HG02763 (cell line): ENCODE data around the gene PML.
"Not testable (repeated sequence)": the region's sequence is repeated elsewhere in the genome, so short reads cannot be mapped to it uniquely, and the experiment has no call there.

Experiments used
- ATAC-seq: cut with Tn5 transposase; IDR thresholded peaks from one replicate; pipeline ENCODE4 v1.9.1; 2021; ENCODE audit warnings: mild to moderate bottlenecking, moderate library complexity; ENCODE audit not compliant: unreplicated experiment

The PML gene

DNA sequence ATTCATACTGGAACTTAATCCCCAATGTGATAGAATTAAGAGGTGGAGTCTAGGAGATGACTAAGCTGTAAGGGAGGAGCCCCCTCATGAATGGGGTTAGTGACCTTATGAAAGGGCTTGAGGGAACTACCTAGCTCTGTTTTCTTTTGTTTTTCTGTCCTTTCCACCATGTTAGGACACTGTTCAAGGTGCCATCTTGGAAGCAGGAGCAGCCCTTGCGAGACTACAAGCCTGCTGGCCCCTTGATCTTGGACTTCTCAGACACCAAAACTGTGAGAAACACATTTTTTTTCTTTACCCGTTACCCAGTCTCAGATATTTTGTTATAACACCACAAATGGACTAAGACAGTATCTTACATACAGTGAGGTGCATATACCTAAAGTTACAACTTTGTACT, 61.3 kb downstream of the PML start:
- ATAC-seq: no peak

DNA sequence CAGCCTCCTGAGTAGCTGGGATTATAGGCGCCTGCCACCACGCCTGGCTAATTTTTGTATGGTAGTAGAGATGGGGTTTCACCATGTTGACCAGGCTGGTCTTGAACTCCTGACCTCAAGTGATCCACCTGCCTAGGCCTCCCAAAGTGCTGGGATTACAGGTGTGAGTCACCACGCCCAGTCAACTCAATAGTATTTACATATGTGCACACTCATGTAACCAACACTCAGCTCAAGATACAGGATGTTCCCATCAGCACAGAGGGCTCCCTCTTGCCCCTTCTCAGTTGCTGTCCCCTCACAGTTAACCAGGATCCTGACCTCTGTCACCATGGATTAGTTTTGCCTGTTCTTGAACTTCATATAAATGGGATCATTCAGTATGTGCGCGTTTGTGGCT, 61.8 kb downstream of the PML start:
- not testable (repeated sequence) for ATAC-seq

DNA sequence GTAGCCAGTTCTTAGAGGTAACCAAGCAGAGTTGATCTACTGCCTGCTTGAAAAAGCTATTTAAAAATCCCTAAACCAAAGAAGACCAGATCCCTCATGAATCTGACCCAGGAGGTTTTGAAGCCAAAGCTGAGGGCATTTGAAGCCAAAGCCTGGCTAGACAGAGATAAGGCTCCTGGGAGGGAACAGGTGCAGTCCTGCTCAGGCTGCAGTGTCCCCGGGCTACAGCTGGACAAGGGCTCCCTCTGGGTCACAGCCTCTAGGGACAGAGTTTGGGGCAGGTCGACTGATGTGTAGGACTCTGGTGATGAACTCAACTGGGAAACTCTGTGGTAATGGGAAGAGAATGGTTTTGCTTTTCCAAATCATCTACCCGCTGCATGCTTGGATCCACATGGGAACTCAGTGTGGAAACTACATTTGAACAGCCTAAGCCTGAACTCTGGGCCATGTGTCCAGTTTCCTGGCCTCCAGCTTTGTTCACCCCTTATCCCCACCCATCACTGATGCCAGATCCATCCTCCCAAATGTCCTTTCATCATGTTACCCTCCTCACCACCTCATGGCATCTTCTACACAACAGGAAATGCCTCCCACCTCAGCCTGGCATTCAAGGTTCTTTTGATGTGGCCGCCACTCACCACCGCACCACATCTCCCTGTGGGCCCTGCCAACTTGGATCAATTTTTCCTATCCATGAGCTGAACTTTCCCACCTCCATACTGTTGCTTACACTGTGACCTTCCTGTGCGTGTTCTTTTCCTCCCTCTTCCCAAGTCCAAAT, 64.7 kb downstream of the PML start:
- ATAC-seq: not testable (repeated sequence)

DNA sequence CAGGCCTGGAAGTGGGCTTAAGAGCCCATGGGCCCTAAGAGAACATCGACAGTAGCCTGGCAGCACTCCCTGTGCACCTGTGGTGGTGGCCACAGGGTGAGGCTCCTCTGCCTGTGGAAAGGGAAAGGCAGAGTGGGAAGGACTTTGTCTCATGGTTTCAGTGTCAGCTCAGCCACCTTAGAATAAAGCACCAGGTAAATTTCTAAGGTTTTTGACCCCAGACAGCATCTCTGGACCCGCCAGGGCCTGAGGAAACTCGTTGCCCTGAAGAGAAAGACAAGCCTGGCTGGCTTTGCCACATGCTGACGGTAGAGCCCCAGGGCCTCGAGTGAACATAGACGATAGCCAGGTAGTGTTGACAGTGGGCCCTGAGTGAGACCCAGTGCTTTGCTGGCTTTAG, 65.7 kb downstream of the PML start:
- ATAC-seq: no peak

DNA sequence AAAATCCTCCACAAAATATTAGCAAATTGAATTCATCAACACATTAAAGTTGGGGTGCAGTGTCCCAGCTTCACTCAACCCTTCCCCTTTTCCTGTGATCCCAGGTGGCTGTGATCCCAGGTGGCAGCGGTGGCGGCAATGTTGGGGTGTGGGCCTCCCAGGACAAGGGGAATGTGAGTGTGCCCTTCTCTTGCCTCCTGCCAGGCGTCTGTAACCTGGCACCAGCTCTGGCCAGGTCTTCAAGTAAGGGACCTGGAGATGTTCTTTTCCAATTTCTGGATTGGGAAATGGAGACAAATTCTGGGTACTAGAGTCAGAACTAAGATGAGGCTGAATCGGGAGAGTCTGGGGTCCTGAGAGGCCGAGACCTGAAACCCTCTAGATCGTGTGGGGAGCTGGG, 67.7 kb downstream of the PML start:
- no peak for ATAC-seq

DNA sequence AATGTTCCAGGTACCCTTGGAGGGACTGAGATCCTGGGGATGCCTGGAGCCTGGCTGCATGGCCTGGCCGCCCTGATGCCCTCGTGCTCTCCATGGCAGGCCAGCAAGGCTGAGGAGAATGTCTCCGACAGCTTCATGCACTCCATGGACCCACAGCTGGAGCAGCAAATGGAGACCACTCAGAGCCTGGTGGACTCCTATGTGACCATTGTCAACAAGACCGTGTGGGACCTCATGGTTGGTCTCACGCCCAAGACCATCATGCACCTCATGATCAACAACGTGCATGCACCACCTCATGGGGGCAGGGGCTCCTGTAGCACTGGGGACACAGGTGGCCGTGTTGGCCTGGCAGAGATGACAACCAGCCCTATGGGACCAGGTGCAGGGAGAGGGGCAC, 68.2 kb downstream of the PML start:
- no peak for ATAC-seq

DNA sequence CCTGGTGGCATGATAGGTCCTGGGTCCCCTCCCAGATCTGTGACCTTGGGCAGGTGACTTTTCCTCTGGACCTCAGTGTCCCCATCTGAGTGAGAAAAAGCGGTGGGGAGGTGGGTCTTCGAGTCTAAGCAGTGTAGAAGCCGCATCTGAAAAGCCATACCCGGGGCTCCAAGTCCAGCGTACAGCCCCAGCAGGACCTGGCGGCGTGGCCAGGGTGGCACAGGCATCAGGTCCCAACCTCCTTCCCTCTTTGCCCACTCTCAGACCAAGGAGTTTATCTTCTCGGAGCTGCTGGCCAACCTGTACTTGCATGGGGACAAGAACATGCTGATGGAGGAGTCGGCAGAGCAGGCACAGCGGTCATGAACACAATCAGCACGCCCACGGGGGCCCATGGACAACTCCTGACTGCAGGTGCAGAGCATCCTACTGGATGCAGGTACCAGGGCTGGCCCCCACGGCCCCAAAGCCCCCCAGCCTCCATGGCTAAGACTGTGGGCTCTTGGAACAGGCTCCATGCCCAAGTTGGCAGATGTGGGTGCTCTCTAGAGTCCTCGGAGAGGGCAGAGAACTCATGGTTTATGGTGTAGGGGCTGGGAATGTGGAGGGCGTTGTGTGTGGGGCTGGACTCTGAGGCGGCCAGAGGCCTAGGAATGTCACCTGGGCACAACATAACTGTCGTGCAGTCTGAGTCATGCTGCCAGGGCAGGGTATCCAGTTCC, 69.1 kb downstream of the PML start:
- ATAC-seq: not testable (repeated sequence)

DNA sequence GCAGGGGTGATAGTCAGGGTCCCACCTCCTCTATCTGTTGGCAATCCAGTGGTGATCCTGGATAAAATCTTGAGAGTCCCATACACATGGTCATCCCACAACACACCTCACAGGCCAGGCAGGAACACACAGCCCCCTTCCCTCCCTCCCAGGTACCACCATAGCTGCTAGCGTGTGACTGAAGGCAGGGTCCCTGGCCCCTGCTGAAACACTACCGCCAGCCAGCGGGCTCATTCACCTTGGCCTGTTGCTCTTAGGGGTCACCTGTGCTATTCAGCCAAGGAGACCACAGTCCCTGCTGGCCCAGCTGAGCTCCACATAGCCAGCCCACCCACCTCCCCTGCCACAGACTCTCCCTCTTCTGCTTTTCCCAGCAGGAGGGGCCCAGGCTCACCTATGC, 69.7 kb downstream of the PML start:
- ATAC-seq: not testable (repeated sequence)

DNA sequence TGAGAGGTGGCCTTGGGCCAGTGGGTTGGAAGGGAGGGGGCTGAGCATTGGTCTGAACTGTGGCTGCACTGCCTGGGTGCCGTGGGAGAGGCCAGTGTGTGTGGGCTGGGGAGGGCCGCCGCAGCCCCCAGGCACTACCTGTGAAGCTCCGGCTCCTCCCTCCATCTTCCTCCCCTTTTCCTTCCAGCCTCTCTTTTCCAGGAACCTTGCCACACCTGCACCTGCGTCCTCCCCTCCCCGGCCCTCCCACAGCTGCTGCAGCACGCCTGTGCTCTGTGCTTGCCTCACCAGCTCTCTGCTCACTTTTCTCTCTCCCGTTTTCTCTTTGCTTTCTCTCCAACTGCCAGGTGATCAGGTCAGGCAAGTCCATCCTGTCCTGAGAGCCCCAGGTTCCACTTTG, 70.3 kb downstream of the PML start:
- ATAC-seq: not testable (repeated sequence)

DNA sequence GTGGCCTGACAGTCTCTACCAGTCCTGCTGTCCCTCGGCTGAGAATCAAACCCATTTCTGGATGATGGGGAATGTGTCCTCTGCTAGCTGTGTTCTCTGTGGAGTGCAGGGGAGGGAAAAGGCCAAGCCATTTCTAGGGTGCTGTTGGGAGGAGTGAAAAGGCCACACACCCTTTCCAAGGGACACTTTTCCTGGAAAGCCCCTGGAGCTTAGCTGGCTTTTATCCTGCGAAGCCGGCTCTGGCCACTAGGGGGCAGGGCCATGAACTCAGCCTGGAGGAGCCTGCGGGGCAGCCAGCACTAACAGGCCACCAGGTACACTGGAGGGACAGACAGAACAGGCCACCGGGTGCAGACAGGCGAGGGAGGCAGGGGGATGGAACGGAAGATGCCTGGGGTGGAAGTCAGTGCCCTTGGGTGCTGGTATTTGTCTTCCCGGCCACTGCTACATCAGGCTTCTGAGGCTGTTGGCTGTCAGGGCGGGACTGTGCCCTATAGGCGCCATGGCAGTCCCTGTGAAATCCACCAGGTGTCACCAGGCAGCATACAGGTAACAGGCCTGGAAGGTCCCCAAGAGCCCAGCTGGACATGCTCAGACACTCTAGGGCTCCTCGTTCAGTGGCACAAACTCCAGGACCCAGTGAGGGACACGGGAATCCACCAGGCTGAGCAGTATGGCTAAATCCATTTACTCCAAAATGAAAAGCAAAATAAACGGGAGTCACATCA, 71.3 kb downstream of the PML start:
- peak; percentile 53 for ATAC-seq

DNA sequence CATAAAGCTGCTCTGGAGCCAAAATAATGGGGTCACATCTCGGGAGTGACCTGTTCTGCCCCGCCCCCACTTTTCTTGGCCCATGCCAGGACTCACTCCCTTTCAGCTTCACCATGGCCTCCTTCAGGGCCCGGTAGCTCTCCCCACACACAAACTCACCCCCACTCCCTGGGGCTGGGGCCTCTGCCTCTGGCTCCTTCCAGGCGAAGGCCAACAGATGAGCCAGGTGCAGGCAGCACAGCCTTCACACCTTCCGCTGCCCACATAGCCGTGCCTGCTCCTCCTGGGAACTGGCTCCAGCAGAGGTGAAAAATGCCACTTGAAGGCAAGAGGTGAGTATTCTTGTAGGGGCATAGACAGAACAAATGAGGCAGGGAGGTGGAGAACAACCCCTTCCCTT, 77.1 kb downstream of the PML start:
- not testable (repeated sequence) for ATAC-seq

DNA sequence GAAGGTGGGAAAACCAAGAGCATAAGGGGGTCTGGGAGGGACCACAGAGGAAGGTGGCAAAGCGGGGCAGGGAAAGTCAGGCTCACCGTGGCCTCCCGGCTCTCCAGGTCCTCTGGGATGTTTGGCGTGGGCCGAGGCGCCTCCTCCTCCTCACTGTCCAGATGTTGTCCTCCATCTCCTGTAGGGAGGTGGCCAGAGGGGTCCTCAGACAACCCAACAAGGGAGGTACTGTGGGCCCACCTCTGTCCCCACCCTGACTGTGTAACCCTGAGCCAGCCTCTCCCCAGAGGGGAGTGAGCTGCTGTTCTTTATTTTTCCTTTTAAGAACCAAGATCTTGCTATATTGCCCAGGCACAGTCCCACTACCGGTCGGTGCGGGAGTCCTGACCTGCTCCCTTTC, 77.6 kb downstream of the PML start:
- ATAC-seq: not testable (repeated sequence)

DNA sequence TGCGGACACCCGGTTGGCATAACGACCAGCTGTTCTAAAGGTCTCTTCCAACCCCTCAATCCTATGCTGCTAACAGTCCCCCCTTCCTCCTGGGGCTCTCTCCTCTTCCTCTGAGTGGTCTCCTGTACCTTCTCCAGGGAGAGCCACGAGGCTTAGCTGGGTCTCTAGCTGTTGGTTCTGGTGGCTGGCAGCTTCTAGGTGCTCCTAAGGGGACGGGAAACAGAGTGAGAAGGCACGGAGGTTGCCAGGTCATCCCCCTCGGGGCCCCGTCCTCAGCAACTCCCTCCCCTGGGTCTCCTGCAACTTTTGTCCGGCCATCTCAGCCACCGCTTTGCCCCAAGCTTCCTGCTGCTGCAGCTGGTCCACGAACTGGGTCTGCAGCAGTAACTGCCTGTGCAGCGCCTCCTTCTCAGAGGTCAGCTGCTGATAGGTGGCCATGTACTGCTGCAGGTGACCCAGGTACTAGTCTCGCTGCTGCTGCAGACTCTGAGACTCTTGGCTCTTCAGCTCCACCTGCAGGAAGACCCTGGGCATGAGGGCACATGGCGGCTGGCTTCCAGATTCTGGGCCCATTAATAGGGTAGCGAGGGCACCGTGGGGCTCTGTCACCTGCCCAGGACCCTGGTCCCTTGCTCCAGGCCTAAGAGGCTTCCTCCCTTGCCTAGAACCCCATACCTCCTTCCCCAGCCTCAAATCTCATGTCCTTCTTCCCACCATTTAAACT, 78.3 kb downstream of the PML start:
- ATAC-seq: not testable (repeated sequence)

DNA sequence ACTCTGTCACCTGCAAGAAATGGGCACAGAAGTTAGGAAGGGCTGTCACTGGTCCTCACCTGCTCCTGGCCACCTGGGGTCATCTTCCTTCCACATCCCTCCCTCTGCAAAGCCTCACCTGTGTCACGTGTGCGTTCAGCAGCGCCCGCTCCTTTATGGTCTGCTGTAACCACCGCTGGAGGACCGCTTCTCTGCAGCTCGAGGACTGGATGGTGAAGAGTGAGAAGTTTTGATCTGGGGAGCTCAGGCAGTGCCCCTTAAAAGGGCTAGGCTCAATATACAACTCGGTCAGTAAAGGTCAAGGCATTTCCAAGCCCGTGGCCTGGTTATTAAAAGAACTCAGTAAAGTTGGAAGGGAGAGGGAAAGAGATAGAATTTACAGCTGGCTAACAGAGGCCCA, 81.3 kb downstream of the PML start:
- not testable (repeated sequence) for ATAC-seq

DNA sequence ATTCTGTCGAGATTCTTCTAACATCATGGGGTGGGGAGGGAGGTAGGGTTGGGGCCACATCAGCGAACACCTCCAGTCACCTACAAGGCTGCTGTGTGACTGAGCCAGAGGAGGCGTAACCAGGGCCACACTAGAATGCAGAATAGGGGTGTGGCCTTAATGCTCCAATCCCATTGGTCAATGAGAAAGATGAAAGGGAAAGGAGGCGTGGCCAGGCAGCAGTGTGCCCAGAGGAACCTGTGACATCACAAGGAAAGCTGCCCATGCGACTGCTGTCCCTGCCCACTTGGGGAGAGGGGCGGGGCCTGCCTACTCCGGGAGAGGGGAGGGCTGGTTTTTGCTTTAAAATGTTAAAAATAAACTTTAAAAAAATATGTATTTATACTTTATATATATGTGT, 87.9 kb downstream of the PML start, which contains the start of gene GOLGA6A:
TSS of gene GOLGA6A (minus strand) at position 101 of the 400 bp plus-strand sequence. CDS start at position 60, 41 bp downstream.
- not testable (repeated sequence) for ATAC-seq

DNA sequence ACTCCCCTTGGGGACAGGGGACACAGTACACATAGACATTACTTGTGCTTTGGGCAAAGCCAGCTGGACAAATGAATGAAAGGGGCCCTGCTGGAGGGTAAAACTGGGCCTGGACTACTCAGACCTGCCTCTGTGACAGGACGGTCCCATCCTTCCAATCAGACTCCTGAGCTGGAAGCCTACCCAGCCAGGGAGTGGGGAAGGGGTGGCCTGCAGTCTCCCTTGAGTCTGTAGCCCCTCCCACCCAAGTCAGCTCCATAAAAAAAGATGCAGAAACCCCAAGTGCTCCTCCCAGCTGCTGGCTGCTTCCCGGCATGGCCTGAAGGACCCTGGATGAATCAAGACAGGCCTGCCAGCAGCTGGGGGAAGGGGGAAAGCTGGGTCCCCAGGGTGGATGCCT, 100.1 kb downstream of the PML start:
- ATAC-seq: not testable (repeated sequence)

DNA sequence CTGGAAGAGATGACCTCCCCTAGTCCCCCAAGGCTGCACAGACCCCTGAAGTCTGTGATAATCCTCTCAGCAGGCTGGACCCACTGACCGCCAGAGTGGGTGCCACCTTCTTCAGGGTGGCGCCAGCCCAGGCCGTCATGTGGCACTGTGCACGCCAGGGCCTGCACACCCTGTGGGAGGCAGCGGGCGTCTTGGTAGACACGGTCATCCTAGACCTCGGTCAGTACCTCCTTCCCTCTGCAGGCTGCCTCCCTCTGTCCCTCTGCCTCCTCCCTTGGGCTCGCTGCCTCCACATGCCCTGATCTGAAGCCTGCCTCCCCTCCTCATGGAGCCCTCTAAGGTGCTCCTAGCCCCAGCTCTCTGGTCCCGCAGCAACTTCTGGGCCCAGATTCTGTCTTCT, 101.1 kb downstream of the PML start:
- ATAC-seq: not testable (repeated sequence)

DNA sequence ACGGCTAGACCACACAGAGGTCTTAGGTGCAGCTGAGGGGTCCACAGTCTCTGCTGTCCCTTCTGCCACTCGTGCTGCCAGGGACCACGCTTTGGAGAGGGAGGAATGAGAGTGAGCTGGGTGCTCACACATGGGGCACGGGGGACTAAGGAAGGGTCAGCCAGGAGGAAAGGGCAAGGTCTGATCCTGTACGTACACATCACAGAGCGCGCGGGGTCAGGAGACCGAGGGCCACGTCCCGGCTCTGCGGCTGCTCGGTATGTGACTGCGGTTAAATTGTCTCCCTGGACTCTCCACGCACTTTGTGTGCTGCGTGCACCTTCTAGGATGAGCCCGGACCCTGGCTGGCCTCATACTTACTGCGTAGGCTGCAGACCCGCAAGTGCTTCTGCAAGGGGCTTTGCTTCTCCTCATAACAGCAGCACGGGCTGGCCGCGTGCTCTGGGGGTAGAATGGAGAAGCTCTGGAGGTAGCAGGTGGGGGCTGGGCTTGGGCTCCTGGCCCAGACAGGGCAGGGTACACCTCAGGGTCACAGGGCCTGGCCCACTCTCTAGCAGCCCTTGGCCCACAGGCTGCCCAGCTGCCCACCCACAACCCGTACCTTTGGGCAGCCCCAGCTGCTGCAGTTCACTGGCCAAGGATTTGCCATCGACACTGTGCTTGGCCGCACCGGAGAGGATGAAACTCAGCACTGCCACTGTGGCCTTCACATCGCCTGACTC, 102.4 kb downstream of the PML start:
- not testable (repeated sequence) for ATAC-seq
